NB4 (cell line): ENCODE results near the gene EPHB1.

Source experiments
- CTCF ChIP-seq: IDR thresholded peaks from one replicate; pipeline ENCODE4 v1.5.1; 2012; ENCODE audit warnings: low read depth, low read length
- MYC ChIP-seq: IDR thresholded peaks from 2 replicates; pipeline ENCODE4 v1.6.1; 2011; ENCODE audit warnings: low read depth, low read length
- POLR2A ChIP-seq: IDR thresholded peaks from 2 replicates; pipeline ENCODE4 v1.6.1; 2011; ENCODE audit warnings: mild to moderate bottlenecking; ENCODE audit not compliant: insufficient read length; ENCODE audit errors: extremely low read depth

GRCh38 chr3:135136361-135137100 is 341.5 kb downstream of the EPHB1 start:
- no peak for TF ChIP-seq CTCF
- TF ChIP-seq POLR2A: no peak
- TF ChIP-seq MYC: no peak
